HCT116 (cell line): ENCODE data around the gene GLT6D1. TPM values are rescaled to one million over a fixed set of nuclear protein-coding genes. Genes with fewer than 3 reads are reported as not detected.
"Not testable (repeated sequence)": the region's sequence is repeated elsewhere in the genome, so short reads cannot be mapped to it uniquely, and the experiment has no call there.

ENCODE experiments used
- ATAC-seq: fragments of 200-7000 bp; cut with Tn5 transposase; 2 replicates; pipeline ENCODE4 v1.9.1; 2020; ENCODE audit warnings: mild to moderate bottlenecking, moderate library complexity
- BruUV-seq: library from RNA; stranded (reverse); fragments of 400-500 nt; replicated peaks from 2 replicates; lab custom pipeline; 2021; lab: Mats Ljungman, UMichigan
- CTCF ChIA-PET: fragments of 300-600 bp; sonication (Branson Sonifier 250); formaldehyde crosslinking; loops from one replicate; lab custom pipeline; 2021; ENCODE audit warnings: antibody characterized with exemption; lab: Charles Lee
- POLR2A ChIA-PET: fragments of 300-600, 350-600 bp; sonication (Branson Sonifier 250); formaldehyde crosslinking; loops from one replicate; lab custom pipeline; 2021; ENCODE audit warnings: antibody characterized with exemption; lab: Charles Lee
- RAD21 ChIA-PET, 2 experiments: fragments of 300-600 bp; sonication (Branson Sonifier 250); formaldehyde crosslinking; loops; one replicate each; lab custom pipeline; 2023; ENCODE audit warnings: low total read pairs in 2 of 2; ENCODE audit not compliant: uncharacterized antibody in 2 of 2, unreplicated experiment in 2 of 2, low non-redundant PET in 1 of 2; lab: Charles Lee
- DNase-seq: peaks from one replicate; pipeline ENCODE4 v3.0.0-alpha.2; 2010; ENCODE audit warnings: low read depth, low spot score
- H2AFZ ChIP-seq: fragments of 200-600 bp; shearing (Covaris generic), sonication (generic); 2 replicates; pipeline ENCODE4 v1.6.1; 2017; ENCODE audit warnings: low read depth, mixed run types, mixed read lengths, antibody characterized with exemption, low read length; ENCODE audit not compliant: poor library complexity, severe bottlenecking
- H3K27ac ChIP-seq: 2 replicates; pipeline ENCODE4 v1.5.1; 2012; ENCODE audit warnings: low read depth, low read length
- H3K27me3 ChIP-seq: fragments of 200-600 bp; sonication (generic); 2 replicates; pipeline ENCODE4 v1.6.1; 2016; ENCODE audit warnings: mixed run types, low read length, mixed read lengths; ENCODE audit not compliant: insufficient read depth
- H3K36me3 ChIP-seq, 2 experiments: fragments of 200-500 bp in 1 of 2; fragments of 200-600 bp in 1 of 2; sonication (Bioruptor generic) in 1 of 2; sonication (generic) in 1 of 2; 2 replicates each; pipeline versions ENCODE4 v1.5.1 to v1.6.1; 2014 to 2016; ENCODE audit warnings: low read length in 2 of 2, inconsistent platforms in 1 of 2, mixed read lengths in 1 of 2, mixed run types in 1 of 2; ENCODE audit not compliant: insufficient read depth in 2 of 2, control insufficient read depth in 1 of 2
- H3K4me1 ChIP-seq, 2 experiments: fragments of 200-600 bp in 1 of 2; sonication (generic) in 1 of 2; 2 replicates each; pipeline versions ENCODE4 v1.5.1 to v1.6.1; 2012 to 2017; ENCODE audit warnings: low read length in 2 of 2, inconsistent platforms in 1 of 2, mild to moderate bottlenecking in 1 of 2, mixed read lengths in 1 of 2, mixed run types in 1 of 2, moderate library complexity in 1 of 2; ENCODE audit not compliant: insufficient read depth in 2 of 2, control insufficient read depth in 1 of 2
- H3K4me2 ChIP-seq: fragments of 200-600 bp; sonication (generic); 2 replicates; pipeline ENCODE4 v1.6.1; 2017; ENCODE audit warnings: mixed run types, low read length, mixed read lengths
- H3K4me3 ChIP-seq, 2 experiments: fragments of 200-600 bp in 1 of 2; sonication (generic) in 1 of 2; replicated peaks in 1 of 2; 2 replicates each; pipeline ENCODE4 v1.5.1; 2011 to 2016; ENCODE audit warnings: low read length in 2 of 2, control low read depth in 1 of 2, low read depth in 1 of 2, mild to moderate bottlenecking in 1 of 2, mixed read lengths in 1 of 2, mixed run types in 1 of 2
- H3K79me2 ChIP-seq: fragments of 200-600 bp; sonication (generic); 2 replicates; pipeline ENCODE4 v1.6.1; 2017; ENCODE audit warnings: mild to moderate bottlenecking, mixed run types, low read length, moderate library complexity, mixed read lengths; ENCODE audit not compliant: insufficient read depth
- H3K9ac ChIP-seq: fragments of 200-600 bp; sonication (generic); 2 replicates; pipeline ENCODE4 v1.6.1; 2016; ENCODE audit warnings: low read length, mixed read lengths
- H3K9me2 ChIP-seq: fragments of 200-600 bp; sonication (generic), shearing (Covaris generic); 2 replicates; pipeline ENCODE4 v1.6.1; 2017; ENCODE audit warnings: mixed run types, mild to moderate bottlenecking, moderate library complexity; ENCODE audit not compliant: insufficient read depth
- H3K9me3 ChIP-seq, 2 experiments: fragments of 200-500 bp in 1 of 2; fragments of 200-600 bp in 1 of 2; sonication (Bioruptor generic) in 1 of 2; sonication (generic) in 1 of 2; 2 replicates each; pipeline ENCODE4 v1.6.1; 2014 to 2017; ENCODE audit warnings: low read length in 2 of 2, mixed read lengths in 2 of 2, inconsistent platforms in 1 of 2, low read depth in 1 of 2, mild to moderate bottlenecking in 1 of 2, mixed run types in 1 of 2, moderate library complexity in 1 of 2; ENCODE audit not compliant: control insufficient read depth in 1 of 2, insufficient read depth in 1 of 2
- H4K20me1 ChIP-seq: fragments of 200-600 bp; sonication (generic), shearing (Covaris generic); 2 replicates; pipeline ENCODE4 v1.6.1; 2017; ENCODE audit warnings: mixed run types, mild to moderate bottlenecking, moderate library complexity; ENCODE audit not compliant: insufficient read depth
- ATF3 ChIP-seq: IDR thresholded peaks from 2 replicates; pipeline ENCODE4 v1.6.1; 2012
- EGR1 ChIP-seq: IDR thresholded peaks from 2 replicates; pipeline ENCODE4 v1.6.1; 2012; ENCODE audit warnings: low read depth
- EZH2phosphoT487 ChIP-seq: fragments of 200-600 bp; IDR thresholded peaks from 2 replicates; pipeline ENCODE4 v1.6.1; 2018; ENCODE audit warnings: antibody characterized with exemption, borderline replicate concordance
- FOSL1 ChIP-seq: IDR thresholded peaks from 2 replicates; pipeline ENCODE4 v1.6.1; 2012; ENCODE audit warnings: low read depth
- POLR2AphosphoS5 ChIP-seq: IDR thresholded peaks from 2 replicates; pipeline ENCODE4 v1.6.1; 2011; ENCODE audit warnings: mild to moderate bottlenecking, low read depth, low read length, moderate library complexity
- RAD21 ChIP-seq: IDR thresholded peaks from 2 replicates; pipeline ENCODE4 v1.6.1; 2012; ENCODE audit warnings: low read depth, mild to moderate bottlenecking
- SP1 ChIP-seq: IDR thresholded peaks from 2 replicates; pipeline ENCODE4 v1.6.1; 2012; ENCODE audit warnings: low read depth
- SRF ChIP-seq: IDR thresholded peaks from 2 replicates; pipeline ENCODE4 v1.6.1; 2012; ENCODE audit warnings: low read depth
- ZNF274 ChIP-seq: fragments of 200-500 bp; sonication (Bioruptor generic); IDR thresholded peaks from 2 replicates; pipeline ENCODE4 v1.6.1; 2014; ENCODE audit warnings: mild to moderate bottlenecking, low read depth, low read length, inconsistent platforms
- intact Hi-C: fragments of 100-400 bp; cut with micrococcal nuclease; formaldehyde crosslinking; loops from 2 replicates; pipeline ENCODE4 v1.10.0; 2022
- total RNA-seq: library from RNA; stranded (reverse); gene quantifications from one replicate; pipeline ENCODE4 v1.2.1, GENCODE V29; 2021; ENCODE audit not compliant: unreplicated experiment
- TF ChIP-seq, protein P1 (sequence below): IDR thresholded peaks from 2 replicates; pipeline ENCODE4 v1.6.1; 2011; ENCODE audit warnings: mild to moderate bottlenecking, low read length, moderate library complexity; ENCODE audit not compliant: insufficient replicate concordance; ENCODE audit errors: extremely low read depth
- TF ChIP-seq, protein P2 (sequence below), 3 experiments: fragments of 200-600 bp in 1 of 3; sonication (generic) in 1 of 3; IDR thresholded peaks in 2 of 3; conservative IDR thresholded peaks in 1 of 3; 2 replicates each; pipeline ENCODE4 v1.5.1; 2012 to 2017; ENCODE audit warnings: low read depth in 2 of 3, low read length in 2 of 3, antibody characterized with exemption in 1 of 3, borderline replicate concordance in 1 of 3, control low read depth in 1 of 3, mild to moderate bottlenecking in 1 of 3, mixed read lengths in 1 of 3, mixed run types in 1 of 3, moderate library complexity in 1 of 3; ENCODE audit not compliant: insufficient read depth in 1 of 3

Gene GLT6D1
- total RNA-seq, 1 experiment from 2014 or later: not detected

GRCh38 chr9:135669616-135670285 lies 30.4 kb upstream of the GLT6D1 start:
- ChIA-PET RAD21 (no interaction called here), POLR2A (no interaction called here), CTCF (no interaction called here)
- no peaks in the 10 kb centered on the region for H4K20me1 ChIP-seq
- ATAC-seq (no peak), DNase-seq (no peak)
- no peak overlapping the region for H3K4me3 ChIP-seq
- no peak overlapping the region for H2AFZ ChIP-seq
- intact Hi-C loops: no loop called here
- H3K36me3 ChIP-seq: no peaks in the 10 kb centered on the region
- no TSS peak for BruUV-seq
- no peak overlapping the region for H3K9ac ChIP-seq
- no peaks in the 10 kb centered on the region for H3K9me3 ChIP-seq
- no peaks in the 10 kb centered on the region for H3K4me1 ChIP-seq
- H3K27me3 ChIP-seq: peaks cover 10% of the 10 kb centered on the region; the same call in 1 of the 2 replicates
- no peaks in the 10 kb centered on the region for H3K9me2 ChIP-seq
- no peaks in the 10 kb centered on the region for H3K79me2 ChIP-seq
- H3K27ac ChIP-seq: no peak overlapping the region
- no peak overlapping the region for H3K4me2 ChIP-seq
- TF ChIP-seq EZH2phosphoT487 (no peak), RAD21 (no peak), SRF (no peak), ZNF274 (no peak), POLR2AphosphoS5 (no peak), ATF3 (no peak), SP1 (no peak), EGR1 (no peak), FOSL1 (no peak)
- TF ChIP-seq, protein P1, sequence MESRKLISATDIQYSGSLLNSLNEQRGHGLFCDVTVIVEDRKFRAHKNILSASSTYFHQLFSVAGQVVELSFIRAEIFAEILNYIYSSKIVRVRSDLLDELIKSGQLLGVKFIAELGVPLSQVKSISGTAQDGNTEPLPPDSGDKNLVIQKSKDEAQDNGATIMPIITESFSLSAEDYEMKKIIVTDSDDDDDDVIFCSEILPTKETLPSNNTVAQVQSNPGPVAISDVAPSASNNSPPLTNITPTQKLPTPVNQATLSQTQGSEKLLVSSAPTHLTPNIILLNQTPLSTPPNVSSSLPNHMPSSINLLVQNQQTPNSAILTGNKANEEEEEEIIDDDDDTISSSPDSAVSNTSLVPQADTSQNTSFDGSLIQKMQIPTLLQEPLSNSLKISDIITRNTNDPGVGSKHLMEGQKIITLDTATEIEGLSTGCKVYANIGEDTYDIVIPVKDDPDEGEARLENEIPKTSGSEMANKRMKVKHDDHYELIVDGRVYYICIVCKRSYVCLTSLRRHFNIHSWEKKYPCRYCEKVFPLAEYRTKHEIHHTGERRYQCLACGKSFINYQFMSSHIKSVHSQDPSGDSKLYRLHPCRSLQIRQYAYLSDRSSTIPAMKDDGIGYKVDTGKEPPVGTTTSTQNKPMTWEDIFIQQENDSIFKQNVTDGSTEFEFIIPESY: no peak
- TF ChIP-seq, protein P2, sequence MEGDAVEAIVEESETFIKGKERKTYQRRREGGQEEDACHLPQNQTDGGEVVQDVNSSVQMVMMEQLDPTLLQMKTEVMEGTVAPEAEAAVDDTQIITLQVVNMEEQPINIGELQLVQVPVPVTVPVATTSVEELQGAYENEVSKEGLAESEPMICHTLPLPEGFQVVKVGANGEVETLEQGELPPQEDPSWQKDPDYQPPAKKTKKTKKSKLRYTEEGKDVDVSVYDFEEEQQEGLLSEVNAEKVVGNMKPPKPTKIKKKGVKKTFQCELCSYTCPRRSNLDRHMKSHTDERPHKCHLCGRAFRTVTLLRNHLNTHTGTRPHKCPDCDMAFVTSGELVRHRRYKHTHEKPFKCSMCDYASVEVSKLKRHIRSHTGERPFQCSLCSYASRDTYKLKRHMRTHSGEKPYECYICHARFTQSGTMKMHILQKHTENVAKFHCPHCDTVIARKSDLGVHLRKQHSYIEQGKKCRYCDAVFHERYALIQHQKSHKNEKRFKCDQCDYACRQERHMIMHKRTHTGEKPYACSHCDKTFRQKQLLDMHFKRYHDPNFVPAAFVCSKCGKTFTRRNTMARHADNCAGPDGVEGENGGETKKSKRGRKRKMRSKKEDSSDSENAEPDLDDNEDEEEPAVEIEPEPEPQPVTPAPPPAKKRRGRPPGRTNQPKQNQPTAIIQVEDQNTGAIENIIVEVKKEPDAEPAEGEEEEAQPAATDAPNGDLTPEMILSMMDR (IDR thresholded peaks at IDR 0.05 in 2 of 3, conservative IDR thresholded peaks at IDR 0.05 in 1 of 3; ENCODE audit: borderline replicate concordance in 1 of 3, insufficient read depth in 1 of 3, low read depth in 2 of 3, low read length in 2 of 3): no peak

- H3K4me1 ChIP-seq, POLR2A ChIA-PET, H3K9me2 ChIP-seq, intact Hi-C loops, H3K9me3 ChIP-seq, ATAC-seq, BruUV-seq, CTCF ChIA-PET, H3K9ac ChIP-seq, H3K4me3 ChIP-seq, H3K27ac ChIP-seq, DNase-seq, H4K20me1 ChIP-seq, H2AFZ ChIP-seq, H3K4me2 ChIP-seq, H3K36me3 ChIP-seq, H3K79me2 ChIP-seq, RAD21 ChIA-PET: not testable (repeated sequence)
- peaks cover 10% of the 10 kb centered on the region; the same call in 1 of the 2 replicates for H3K27me3 ChIP-seq
Observed at GRCh38 chr9:135669018-135669417, 29.7 kb upstream of the GLT6D1 start.
